Keratinocyte (primary cell): ENCODE results near the gene TCN1.

Source experiments
- CTCF ChIP-seq, 3 experiments: IDR thresholded peaks in 1 of 3; conservative IDR thresholded peaks in 1 of 3; optimal IDR thresholded peaks in 1 of 3; 2 replicates in 2 of 3; 3 replicates in 1 of 3; pipeline versions ENCODE3 to v1.5.1; 2011; ENCODE audit warnings: low read length in 3 of 3, mild to moderate bottlenecking in 3 of 3, moderate library complexity in 2 of 3, control low read depth in 1 of 3, inconsistent platforms in 1 of 3; ENCODE audit not compliant: insufficient read depth in 2 of 3; ENCODE audit errors: extremely low read depth in 1 of 3
- EZH2 ChIP-seq: IDR thresholded peaks from one replicate; pipeline ENCODE4 v1.6.1; 2012; ENCODE audit warnings: inconsistent platforms, mild to moderate bottlenecking, low read length, moderate library complexity

DNA sequence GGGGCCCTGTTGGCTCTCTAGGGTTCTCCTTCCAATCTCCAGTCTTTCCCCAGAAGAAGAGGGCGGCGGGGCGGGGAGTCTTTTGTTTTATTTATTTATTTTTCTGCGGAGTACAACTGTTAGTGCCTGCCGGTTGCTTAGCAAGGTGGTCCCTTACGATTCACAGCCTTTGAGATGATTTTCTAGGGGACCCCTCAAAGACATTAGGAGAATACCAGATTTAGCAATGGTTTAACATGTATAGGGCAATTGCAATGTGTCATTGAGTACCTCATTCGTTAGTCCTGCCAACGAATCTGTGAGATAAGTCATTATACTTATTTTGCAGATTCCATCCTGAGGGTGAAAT, 55.4 kb downstream of the TCN1 start:
- no peak for TF ChIP-seq CTCF (optimal IDR thresholded peaks at IDR 0.05 in 1 of 3, IDR thresholded peaks at IDR 0.05 in 1 of 3, conservative IDR thresholded peaks at IDR 0.05 in 1 of 3; ENCODE audit: extremely low read depth in 1 of 3, insufficient read depth in 2 of 3, low read length in 3 of 3)
- TF ChIP-seq EZH2: no peak
